Measurements from ENCODE around the gene ARHGEF16.

The ARHGEF16 gene

GRCh38 chr1:3474421-3474820 is 20.0 kb downstream of the ARHGEF16 start:
- Histone ChIP-seq H3F3A (ENCODE audit: insufficient read depth, low read length) (no peaks in the 10 kb centered on the region), H2AFZ (ENCODE audit: low read length) (no peak overlapping the region), H3K9me2 (replicated peaks; ENCODE audit: insufficient read depth, low read length) (no peaks in the 10 kb centered on the region), H3K27ac (ENCODE audit: low read length) (no peak overlapping the region), H3K4me2 (ENCODE audit: low read depth, low read length) (no peak overlapping the region), H3K4me3 (ENCODE audit: low read length) (no peak overlapping the region), H3K79me2 (ENCODE audit: low read length) (no peaks in the 10 kb centered on the region), H3K9me3 (replicated peaks; ENCODE audit: insufficient read depth, low read length) (no peaks in the 10 kb centered on the region), H4K20me1 (ENCODE audit: insufficient read depth, low read length) (no peaks in the 10 kb centered on the region), H3K9ac (ENCODE audit: low read length) (no peak overlapping the region), H3K36me3 (replicated peaks; ENCODE audit: insufficient read depth, low read length) (no peaks in the 10 kb centered on the region), H3K27me3 (replicated peaks; ENCODE audit: insufficient read depth, low read length) (peaks cover 45% of the 10 kb centered on the region), H3K4me1 (ENCODE audit: low read length) (no peaks in the 10 kb centered on the region)
- no peak for TF ChIP-seq CTCF (IDR thresholded peaks at IDR 0.05; ENCODE audit: low read length)
- no peak for TF ChIP-seq EZH2phosphoT487 (IDR thresholded peaks at IDR 0.05; ENCODE audit: low read length)
- TF ChIP-seq EZH2 (optimal IDR thresholded peaks at IDR 0.05; ENCODE audit: low read depth, low read length), result no peak
- no peak for DNase-seq

- no peak for DNase-seq
- H3K9ac ChIP-seq (ENCODE audit: low read length), result no peak overlapping the region
- no peak overlapping the region for H3K4me2 ChIP-seq (ENCODE audit: low read depth, low read length)
- TF ChIP-seq EZH2 (optimal IDR thresholded peaks at IDR 0.05; ENCODE audit: low read depth, low read length) (no peak), CTCF (IDR thresholded peaks at IDR 0.05; ENCODE audit: low read length) (no peak), EZH2phosphoT487 (IDR thresholded peaks at IDR 0.05; ENCODE audit: low read length) (no peak)
- H3K4me3 ChIP-seq (ENCODE audit: low read length), result no peak overlapping the region
- H3K27me3 ChIP-seq (replicated peaks; ENCODE audit: insufficient read depth, low read length), result peaks cover 52% of the 10 kb centered on the region
- H3K27ac ChIP-seq (ENCODE audit: low read length), result no peak overlapping the region
- no peaks in the 10 kb centered on the region for H3K36me3 ChIP-seq (replicated peaks; ENCODE audit: insufficient read depth, low read length)
- H3K4me1 ChIP-seq (ENCODE audit: low read length), result no peaks in the 10 kb centered on the region
- no peaks in the 10 kb centered on the region for H3F3A ChIP-seq (ENCODE audit: insufficient read depth, low read length)
- H4K20me1 ChIP-seq (ENCODE audit: insufficient read depth, low read length), result no peaks in the 10 kb centered on the region
- no peaks in the 10 kb centered on the region for H3K79me2 ChIP-seq (ENCODE audit: low read length)
- H3K9me2 ChIP-seq (replicated peaks; ENCODE audit: insufficient read depth, low read length), result no peaks in the 10 kb centered on the region
- H3K9me3 ChIP-seq (replicated peaks; ENCODE audit: insufficient read depth, low read length), result no peaks in the 10 kb centered on the region
- no peak overlapping the region for H2AFZ ChIP-seq (ENCODE audit: low read length)
These were observed 21.5 kb downstream of the ARHGEF16 start for GRCh38 chr1:3475839-3476573.

DNA sequence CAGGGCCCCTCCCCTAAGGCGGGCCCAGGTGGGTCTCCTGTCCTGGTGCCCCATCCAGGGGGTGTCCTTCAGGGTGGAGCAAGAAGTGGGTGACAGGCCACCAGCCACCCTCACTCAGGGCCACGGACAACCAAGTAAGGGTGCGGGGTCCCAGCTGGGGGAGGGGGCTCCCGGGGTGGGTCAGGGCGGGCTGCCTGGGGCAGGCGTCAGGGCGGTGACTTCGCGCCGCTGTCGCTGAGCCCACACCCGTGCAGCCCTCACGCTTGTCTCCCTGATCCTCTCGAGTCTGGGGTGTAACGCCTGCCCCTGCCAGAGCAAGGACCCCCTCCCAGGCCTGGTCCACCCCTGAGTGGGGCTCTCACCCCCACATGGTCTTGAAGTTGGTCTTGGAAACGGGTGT is 22.2 kb downstream of the ARHGEF16 start:
- no peak overlapping the region for H3K9ac ChIP-seq (ENCODE audit: low read length)
- H3K4me1 ChIP-seq (ENCODE audit: low read length), result no peaks in the 10 kb centered on the region
- no peaks in the 10 kb centered on the region for H3K36me3 ChIP-seq (replicated peaks; ENCODE audit: insufficient read depth, low read length)
- no peaks in the 10 kb centered on the region for H3F3A ChIP-seq (ENCODE audit: insufficient read depth, low read length)
- no peak overlapping the region for H3K27ac ChIP-seq (ENCODE audit: low read length)
- peaks cover 52% of the 10 kb centered on the region for H3K27me3 ChIP-seq (replicated peaks; ENCODE audit: insufficient read depth, low read length)
- no peak overlapping the region for H2AFZ ChIP-seq (ENCODE audit: low read length)
- no peaks in the 10 kb centered on the region for H3K9me3 ChIP-seq (replicated peaks; ENCODE audit: insufficient read depth, low read length)
- H3K79me2 ChIP-seq (ENCODE audit: low read length), result no peaks in the 10 kb centered on the region
- H4K20me1 ChIP-seq (ENCODE audit: insufficient read depth, low read length), result no peaks in the 10 kb centered on the region
- H3K4me3 ChIP-seq (ENCODE audit: low read length), result no peak overlapping the region
- TF ChIP-seq EZH2phosphoT487 (IDR thresholded peaks at IDR 0.05; ENCODE audit: low read length) (no peak), EZH2 (optimal IDR thresholded peaks at IDR 0.05; ENCODE audit: low read depth, low read length) (no peak)
- DNase-seq, result no peak
- no peak overlapping the region for H3K4me2 ChIP-seq (ENCODE audit: low read depth, low read length)
- no peaks in the 10 kb centered on the region for H3K9me2 ChIP-seq (replicated peaks; ENCODE audit: insufficient read depth, low read length)
